Anterior cingulate cortex (tissue), 58 donors: Measurements from ENCODE around the gene SUSD6.
"Not testable (repeated sequence)": the region's sequence is repeated elsewhere in the genome, so short reads cannot be mapped to it uniquely, and the experiment has no call there.

Experiments
- DNase-seq, 58 donors: peaks; one replicate each; lab custom pipeline; 2025; lab: John Stamatoyannopoulos, UW

The SUSD6 gene

GRCh38 chr14:69708049-69708448, 96.7 kb downstream of the SUSD6 start:
- DNase-seq, result no peak

- DNase-seq, result peak in 29 of 58 donors; percentile 11 to 73 (median 37)
Observed at GRCh38 chr14:69708586-69709560, 97.5 kb downstream of the SUSD6 start.

- no peak for DNase-seq
Observed at GRCh38 chr14:69710378-69710777, 99.0 kb downstream of the SUSD6 start.

GRCh38 chr14:69711065-69711464, 99.7 kb downstream of the SUSD6 start:
- peak in 17 of 58 donors; percentile 14 to 45 (median 24) for DNase-seq

- no peak for DNase-seq
Observed at GRCh38 chr14:69711477-69711876, 100.1 kb downstream of the SUSD6 start.

GRCh38 chr14:69711881-69712560, 100.6 kb downstream of the SUSD6 start:
- DNase-seq, result peak in 35 of 58 donors; percentile 14 to 68 (median 41)

- DNase-seq, result peak in 2 of 58 donors; percentile 18 to 21
Observed at GRCh38 chr14:69712599-69713088, 101.2 kb downstream of the SUSD6 start.

- DNase-seq, result no peak
Observed at GRCh38 chr14:69713209-69713781, 101.9 kb downstream of the SUSD6 start.

- no peak for DNase-seq
Observed at GRCh38 chr14:69713993-69714679, 102.7 kb downstream of the SUSD6 start.

GRCh38 chr14:69715725-69716477, 104.5 kb downstream of the SUSD6 start:
- DNase-seq, result peak in 51 of 58 donors; percentile 7 to 89 (median 61)

GRCh38 chr14:69716478-69717187, 105.2 kb downstream of the SUSD6 start:
- DNase-seq, result no peak

- DNase-seq, result not testable (repeated sequence)
Observed at GRCh38 chr14:69718614-69719013, 107.2 kb downstream of the SUSD6 start.

GRCh38 chr14:69719501-69719951, 108.1 kb downstream of the SUSD6 start:
- DNase-seq, result peak in 2 of 58 donors; percentile 38 to 50

- DNase-seq, result no peak
Observed at GRCh38 chr14:69720912-69721311, 109.5 kb downstream of the SUSD6 start.

GRCh38 chr14:69726761-69727511, 115.5 kb downstream of the SUSD6 start:
- peak in 57 of 58 donors; percentile 13 to 87 (median 71) for DNase-seq

- DNase-seq, result no peak
Observed at GRCh38 chr14:69727860-69728259, 116.5 kb downstream of the SUSD6 start.

- not testable (repeated sequence) for DNase-seq
Observed at GRCh38 chr14:69731919-69732598, 120.7 kb downstream of the SUSD6 start.
